Effector CD8-positive, alpha-beta T cell (primary cell): ENCODE measurements around the gene TRIO.

Source experiments
- DNase-seq: peaks from one replicate; lab custom pipeline; 2025; lab: John Stamatoyannopoulos, UW

Gene TRIO

DNA sequence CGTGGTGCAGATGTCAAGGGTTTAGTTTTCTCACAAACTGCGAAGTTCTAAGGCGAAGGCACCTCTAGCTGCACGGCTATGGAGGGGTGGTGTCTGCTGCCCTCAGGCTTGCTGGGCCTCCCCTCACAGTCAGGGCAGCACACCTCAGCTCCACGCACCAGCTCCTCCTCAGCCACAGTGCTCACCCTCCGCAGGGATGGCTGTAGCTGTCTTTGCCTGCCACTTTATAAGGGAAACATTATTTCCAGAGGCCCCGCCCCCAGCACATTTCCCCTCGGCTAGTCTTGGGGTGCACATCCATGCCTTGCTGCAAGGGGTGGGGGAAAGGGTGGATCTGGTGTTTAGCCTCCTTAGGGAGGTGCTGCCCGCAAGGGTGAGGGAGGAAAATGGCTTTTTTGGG is 154.6 kb downstream of the TRIO start:
- DNase-seq = no peak

DNA sequence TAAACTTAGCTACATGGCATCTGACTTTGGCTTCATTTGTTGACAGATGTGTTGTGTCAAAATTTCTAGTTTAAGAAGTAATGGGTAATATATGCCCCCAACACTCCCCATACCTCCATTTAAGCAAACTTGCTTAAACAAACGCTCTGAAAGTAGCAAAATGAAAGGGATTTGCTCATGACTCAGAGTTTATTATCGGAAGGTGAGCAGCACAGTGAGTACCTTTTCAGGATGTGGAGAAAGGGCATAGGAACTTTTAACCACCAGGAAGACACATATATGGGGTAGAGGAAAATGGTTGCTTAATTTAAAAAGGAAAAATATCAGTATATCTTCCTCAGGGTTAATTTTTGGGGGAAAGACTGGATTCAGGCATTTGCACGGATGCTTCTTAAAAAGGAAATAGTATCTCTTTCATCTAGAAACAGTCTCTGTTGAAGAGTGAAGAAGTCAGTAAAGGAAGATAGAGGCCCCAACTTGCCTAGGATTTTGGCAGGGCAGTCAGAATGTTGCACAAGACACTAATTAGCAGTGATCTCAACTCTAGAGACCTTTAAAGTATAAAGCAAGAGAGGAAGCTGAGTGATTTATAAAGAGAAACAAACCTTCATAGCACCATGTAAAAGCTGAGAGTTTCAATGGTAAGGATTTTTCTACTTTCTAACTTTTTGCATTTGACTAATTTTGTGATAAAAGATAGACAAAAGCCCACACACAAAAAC is 155.1 kb downstream of the TRIO start:
- DNase-seq = no peak

DNA sequence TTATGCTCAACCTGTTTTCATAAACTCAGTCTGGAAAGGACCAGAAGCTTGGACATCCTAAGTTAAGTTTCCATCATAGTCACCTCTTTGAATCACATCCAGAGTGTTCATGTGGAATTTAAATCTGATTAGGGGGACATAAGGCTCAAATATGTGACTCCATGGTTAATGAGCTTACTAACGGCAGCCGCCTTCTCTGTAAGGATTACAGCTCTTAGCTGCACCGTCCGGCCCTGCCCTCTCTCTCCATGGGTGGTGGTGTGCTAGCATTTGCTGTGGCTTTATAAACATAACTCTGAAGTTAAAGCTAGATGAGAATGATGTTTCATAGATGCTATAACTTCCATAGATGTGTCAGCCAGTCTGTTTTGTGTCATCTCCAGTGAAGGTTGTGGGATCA is 156.5 kb downstream of the TRIO start:
- DNase-seq = no peak

DNA sequence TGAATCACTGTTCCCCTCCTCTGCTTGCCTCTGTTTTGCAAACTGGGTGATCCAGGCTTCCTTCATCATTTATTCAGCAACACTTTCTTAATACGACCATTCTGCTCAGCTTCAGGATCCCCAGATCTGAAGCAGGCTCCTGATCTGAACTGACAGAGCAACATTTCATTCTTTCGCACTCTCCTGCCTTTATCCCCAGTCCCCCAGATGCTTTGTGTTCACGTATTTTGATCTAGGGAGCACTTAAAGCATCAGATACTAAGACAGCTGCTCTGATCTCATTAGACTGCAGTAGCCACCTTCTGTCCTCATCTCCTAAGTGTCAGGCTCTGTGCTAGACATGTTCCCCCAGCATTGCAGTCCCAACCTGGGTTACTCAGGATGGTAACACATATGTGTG is 158.0 kb downstream of the TRIO start:
- DNase-seq = no peak

DNA sequence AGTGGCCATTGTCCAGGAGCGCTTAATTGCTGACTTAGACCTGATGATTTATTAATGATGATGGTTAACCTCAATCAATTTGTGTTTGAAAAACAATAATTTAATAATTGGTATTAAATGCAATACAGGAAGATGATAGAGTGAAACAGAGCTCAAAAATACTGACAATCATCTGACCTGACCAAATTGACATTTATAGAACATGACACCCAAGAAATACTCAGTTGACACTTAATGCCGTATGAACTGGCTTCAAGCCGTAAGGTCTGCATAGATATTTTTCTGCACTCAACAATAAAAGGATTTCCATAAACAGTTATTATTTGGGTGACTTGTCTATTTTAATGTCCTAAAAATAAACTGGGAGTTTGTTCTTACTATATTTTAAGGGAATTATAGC is 159.2 kb downstream of the TRIO start:
- DNase-seq = no peak

DNA sequence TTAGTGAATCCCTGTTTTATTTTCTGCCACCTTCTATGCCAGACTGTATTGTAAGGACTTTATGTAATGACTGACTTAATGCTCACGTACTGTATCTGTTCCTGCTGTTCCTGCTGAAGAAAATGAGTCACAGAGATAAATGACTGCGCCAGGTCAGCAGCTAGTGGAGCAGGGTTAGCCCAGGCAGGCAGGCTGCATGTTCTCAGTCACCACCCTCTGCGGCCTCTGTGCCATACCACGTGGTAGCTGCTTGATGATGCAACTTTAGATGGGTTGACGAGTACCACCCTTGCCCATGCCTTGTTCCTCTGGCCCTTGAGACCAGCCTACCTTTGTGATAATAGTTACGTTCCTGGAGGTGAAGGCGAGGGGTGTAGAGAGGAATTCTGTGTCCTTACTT is 161.9 kb downstream of the TRIO start:
- DNase-seq = no peak

DNA sequence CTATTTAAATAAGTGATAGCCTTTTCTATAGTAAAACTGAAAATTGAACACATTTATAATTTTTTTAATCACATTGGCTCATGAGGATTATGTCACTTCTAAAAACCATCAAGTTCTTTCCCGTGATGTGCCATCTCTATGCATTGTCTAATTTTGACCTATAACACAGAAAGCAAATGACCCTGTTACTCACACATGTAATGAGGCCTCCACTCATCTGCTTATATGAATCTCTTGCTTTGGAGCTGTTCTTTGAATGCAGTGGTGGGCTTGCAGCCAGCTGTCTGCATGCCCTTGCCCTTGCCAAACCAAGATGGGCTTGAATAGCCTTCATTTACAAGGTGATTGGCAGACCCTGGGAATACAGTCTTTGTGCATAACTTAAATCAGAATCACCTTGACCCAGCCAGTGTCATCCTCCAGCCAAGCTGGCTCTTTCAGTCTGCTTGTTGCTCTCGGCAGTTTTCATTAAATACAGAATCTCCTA is 163.2 kb downstream of the TRIO start:
- DNase-seq = no peak

DNA sequence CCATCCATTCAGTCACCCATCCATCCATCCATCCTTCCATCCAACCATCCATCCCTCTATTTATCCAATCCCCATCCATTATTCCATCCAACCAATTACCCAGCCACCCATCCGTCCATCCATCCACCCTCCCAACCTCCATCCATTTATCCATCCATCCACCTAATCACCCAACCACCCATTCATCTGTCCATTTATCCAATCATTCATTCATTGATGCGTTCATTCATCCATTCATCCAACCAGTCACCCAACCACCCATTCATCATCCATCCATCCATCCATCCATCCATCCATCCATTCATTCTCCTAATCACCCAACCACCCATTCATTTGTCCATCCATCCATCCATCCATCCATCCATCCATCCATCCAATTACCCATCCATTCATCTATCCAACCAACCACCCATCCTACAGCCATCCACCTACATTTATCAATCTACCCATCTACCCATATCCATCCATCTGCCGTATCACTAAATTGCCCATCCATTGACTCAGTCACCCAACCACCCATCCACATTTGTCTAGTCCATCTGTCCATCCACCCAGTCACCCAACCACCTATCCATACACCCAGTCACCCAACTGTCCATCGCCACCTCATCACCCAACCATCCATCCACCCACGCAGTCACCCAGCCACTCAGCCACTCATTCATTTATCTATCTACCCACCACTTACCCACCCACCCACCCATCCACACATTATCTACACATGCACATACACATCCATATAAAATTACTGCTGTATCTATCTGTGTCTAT is 165.4 kb downstream of the TRIO start:
- no peak for DNase-seq

DNA sequence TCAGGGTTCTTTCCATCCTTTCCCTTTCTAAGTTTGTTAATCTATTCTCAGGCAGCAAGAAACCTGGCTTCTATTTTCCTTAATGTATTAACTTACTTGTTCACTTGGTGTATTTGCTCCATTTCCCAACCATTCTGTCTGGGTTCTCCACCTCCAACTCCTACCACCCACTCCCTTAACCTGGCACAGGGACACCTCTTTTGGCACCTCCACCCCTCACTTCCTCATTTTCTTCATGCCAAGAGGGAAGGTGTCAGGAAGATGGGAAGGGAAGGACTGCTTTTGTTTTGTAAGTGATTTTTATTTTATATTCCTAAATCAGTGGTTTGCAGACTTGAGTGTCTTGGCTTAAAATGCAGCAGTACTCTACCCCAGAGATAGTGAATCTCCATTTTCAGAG is 166.1 kb downstream of the TRIO start:
- no peak for DNase-seq

DNA sequence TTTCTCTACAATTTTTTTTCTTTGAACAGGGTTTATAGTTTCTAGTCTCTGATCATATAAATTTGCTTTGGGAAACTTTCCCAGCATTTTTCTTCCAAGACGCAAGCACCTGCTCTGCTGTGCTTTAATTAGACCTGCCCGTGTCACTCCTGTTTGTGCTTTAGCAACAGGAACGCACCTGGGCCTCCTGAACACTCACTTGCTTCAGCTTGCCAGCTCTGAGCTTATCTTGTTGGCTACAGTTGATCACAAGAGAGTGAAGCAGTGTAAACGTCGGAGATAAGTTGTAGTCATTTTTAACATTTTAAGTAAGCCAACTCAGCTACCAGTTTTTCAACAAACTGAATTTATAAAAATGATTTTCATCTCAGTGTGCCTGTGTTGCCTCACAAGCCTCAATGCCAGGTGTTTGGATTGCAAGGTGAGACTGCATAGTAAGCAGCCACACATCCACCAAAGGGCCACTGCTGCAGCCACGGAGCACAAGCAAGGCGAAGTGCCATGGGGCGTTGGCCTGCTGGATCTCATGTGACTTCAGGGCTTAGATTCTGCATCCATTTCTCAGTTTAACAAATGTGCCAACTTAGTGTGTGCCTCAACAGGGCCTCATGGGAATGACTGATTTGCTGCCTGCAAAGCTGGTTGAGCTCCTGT is 166.9 kb downstream of the TRIO start:
- DNase-seq = no peak

DNA sequence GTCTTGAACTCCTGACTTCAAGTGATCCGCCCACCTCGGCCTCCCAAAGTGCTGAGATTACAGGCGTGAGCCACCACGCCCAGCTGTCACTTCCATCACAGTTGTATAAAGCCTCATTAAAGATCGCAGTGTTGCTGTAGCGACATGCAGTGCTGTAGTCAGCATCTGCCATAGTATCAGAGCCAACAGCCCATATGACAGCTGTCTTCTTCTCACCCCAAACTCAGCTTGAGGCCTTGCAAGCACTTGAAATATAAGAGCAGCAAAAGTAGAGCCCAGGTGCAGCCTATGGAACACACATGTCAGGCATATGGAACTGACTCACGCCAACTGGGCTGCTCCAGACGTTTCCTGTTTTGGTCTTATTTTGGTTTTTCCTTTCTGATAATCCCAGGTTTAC is 167.8 kb downstream of the TRIO start:
- DNase-seq = no peak

DNA sequence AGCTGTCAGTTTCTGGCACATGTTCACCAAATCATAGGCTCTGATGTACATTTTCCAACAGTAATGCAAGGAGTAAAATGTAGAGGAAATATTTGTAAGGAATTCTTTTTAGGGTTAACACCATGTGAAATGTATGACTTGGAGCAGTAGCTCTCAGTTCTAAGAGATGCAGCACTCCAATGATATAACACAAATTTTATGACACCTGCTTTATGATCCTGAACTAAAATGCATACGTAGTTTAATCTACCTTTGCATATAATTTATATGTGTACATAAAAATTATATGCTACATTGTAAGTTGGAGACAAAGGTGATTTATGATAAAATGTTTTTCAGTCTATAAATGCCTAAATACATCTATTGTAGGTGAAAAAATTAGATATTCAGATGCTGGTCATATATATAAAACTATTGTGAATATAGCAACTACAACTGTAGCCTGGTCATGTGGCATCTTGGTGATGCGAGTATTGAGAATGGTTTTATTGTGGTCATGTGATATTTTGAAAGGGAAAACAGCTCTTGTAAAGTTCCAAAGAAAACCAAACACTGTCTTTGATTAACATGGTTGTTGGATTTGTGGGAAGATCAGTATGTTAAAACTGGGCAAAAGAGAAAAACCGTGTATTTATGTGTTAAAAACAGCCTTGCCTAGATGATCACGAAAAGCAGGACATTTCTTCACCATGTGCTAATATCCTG is 171.0 kb downstream of the TRIO start:
- no peak for DNase-seq

DNA sequence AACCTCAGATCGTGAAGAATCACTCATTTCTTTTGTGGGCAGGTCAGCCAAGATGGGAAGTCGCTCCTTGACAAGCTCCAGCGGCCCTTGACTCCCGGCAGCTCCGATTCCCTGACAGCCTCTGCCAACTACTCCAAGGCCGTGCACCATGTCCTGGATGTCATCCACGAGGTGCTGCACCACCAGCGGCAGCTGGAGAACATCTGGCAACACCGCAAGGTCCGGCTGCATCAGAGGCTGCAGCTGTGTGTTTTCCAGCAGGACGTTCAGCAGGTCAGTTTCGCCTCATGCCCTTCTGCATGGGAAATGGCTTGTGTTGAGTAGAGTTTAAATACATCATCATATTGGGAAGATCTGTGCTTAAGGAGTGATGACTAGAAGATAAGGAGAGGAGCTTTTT is 173.3 kb downstream of the TRIO start:
- DNase-seq = no peak

DNA sequence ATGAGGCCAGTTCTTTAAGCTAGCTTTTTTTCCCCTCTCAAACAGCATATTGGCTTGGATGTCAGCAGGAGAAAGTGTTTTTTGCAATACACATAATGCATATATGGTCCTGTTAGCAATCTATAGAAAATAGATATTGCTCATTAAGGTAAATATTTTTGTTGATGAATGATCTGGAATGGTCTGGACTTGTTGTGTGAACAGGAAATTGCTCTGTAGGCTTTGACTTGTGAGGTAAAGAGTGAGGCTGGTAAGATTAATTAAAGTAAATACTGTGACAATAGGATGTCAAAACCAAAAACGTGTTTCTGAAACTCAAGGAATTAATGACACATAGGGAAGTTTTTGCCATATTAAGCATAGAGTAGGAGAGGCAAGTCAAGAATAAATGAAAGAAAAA is 176.0 kb downstream of the TRIO start:
- no peak for DNase-seq

DNA sequence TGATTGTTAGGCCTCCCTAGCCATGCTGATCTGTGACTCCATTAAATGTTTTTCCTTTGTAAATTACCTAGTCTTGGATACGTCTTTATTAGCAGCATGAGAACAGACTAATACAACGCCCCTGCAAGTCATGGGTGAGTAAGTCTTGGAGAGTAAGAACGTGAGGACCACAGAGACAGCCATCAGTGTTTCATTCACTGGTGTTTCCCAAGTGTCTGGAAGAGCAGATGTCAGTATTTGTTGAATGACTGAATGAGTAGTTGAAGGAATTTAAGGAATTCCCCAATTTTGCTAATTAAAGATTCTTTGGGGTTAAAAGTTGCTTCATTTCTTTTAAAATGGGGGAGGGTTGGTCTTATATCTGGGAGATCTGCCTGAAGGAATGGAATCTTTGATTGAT is 178.8 kb downstream of the TRIO start:
- DNase-seq = no peak

DNA sequence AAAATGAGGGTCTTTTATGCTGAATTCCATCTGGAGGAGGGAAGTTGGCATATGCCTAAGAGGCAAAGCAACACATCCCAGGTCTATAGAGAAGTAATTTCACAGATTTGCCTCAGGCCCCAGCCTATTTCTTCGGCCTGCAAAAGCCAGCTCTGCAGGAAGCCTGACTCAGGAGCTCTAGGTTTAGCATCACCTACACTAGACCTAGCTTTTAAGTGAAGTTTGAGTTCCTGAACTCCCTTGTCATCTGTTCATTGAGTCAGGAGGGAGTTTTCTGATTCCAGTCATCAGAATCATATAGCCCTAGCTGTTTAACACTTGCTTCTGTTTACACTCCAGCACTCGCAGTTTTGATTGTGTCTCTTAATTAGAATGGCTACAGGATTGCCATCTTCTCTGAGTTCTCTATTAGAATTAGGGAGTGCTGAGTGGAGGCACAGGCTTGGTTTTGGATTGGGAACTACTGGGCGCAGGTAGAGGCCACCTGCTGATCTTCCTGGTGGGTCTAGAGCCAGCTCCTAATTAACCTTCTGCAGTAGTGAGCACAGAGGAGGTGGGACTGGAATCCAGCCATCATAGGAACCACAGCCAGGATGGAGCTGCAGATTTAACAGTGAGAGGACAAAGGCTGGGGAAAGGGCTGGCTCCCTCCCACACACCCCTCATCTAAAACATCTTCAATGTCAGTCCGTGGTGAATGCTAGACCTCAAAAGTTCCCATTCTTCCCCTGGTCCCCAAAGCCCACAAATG is 179.5 kb downstream of the TRIO start:
- DNase-seq = no peak

DNA sequence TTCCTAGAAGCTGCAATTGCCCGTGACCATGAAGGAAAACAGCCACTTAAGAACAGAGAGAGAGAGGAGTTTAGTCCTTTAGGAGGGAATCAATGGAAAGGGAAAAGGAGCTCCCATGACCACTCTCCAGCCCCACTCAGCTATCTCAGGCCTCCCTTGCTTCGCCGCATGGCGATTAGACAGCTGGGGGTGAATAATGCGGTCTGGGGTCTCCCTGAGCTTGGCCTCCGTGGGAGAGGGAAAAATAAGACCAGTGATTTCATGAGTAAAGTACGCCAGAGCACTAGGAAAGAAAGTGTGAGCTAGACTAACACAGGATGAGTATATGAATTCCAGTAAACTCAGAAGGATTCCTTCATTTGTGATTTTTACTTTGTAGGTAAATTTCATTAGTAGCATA is 180.3 kb downstream of the TRIO start:
- no peak for DNase-seq

DNA sequence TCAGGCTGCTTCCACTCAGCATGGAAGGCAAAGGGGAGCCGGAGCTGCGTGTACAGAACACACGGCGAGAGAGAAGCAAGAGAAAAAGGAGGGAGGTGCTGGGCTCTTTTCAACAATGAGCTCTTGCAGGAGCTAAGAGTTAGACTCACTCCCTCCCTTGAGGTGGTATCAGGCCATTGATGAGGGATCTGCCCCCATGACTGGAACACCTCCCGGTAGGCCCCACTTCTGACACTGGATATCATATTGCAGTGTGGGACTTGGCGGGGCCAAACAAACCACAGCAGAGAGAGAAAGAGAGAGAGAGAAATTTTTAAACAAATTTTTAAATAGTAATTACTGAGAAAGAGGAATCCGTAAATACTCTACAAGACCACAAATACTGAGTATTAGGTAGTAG is 182.2 kb downstream of the TRIO start:
- DNase-seq = no peak

DNA sequence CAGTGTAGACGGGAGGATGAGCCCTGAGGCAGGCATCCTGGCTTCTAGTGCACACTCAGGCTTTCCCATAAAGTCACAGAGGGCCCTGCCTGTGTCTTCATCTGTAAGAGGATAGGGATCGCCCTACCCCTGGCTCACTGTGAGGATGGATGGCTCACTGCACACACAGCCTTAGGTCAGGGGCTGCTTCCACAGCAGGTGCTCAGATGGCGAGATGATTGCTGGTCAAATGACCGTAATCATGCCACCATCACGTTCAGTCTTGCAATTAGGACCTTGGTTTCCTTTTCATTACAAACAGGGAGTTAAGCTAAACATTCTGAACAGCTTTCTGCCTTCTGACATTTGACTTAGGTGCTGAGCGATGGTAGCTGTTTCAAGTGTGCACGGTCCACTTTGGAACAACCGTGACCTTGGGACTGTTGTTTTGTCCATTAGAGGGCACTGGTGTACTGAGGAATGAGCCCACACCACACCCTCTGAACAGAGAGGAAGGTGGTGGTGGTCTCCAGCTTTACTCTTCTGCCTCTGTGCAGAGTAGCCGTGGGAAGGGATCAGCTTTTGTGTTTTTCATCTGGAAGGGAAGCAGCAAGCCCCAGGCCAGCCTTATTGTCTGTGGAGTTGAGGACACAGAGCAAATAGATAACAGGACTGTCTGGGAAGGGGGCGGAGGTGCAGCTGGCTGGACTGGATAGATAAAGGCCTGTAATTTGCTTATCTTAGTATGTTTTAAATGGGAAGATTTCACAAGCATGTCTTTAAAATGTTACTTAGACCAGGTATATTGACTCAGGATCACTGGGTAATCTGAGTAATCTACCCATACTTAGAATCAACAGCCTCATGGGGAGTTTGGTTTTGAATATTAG is 183.1 kb downstream of the TRIO start:
- no peak for DNase-seq

DNA sequence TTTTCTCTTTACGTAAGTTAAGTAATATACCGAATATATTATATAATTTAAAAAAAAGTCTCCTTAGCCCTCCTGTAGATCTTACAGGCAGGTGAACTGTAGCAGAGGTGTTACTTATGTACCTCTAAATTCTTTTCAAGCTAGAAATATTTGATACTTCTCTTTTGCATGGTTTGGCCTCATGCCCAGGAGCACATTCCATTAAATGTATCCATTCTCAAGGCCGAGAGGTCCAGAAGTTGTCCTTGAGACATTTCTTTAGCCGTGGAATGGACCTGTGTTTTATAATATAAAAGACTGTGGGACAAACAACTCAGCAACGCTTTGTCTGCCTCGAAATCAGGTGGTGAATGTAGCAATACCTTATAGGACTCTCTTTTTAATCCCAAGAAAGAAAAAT is 184.5 kb downstream of the TRIO start:
- no peak for DNase-seq

DNA sequence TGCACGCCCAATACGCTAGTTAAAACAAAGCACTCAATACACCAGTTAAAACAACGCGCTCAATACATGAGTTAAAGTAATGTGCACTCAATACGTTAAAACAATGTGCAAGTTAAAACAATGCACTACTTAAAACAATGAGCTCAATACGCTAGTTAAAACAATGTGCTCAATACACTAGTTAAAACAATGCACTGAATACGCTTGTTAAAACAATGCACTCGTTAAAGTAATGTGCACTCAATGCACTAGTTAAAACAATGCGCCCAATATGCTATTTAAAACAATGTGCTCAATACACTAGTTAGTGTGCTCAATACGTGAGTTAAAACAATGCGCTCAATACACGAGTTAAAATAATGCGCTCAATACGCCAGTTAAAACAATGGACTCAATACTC is 185.0 kb downstream of the TRIO start:
- no peak for DNase-seq
